ENCODE data around the gene KIAA1217. TPM values are rescaled to one million over a fixed set of nuclear protein-coding genes. Genes with fewer than 3 reads are reported as not detected.

Gene KIAA1217
- total RNA-seq, 4 donors from 2014 or later = 10.1 to 15.9 (median 12.5) TPM

GRCh38 chr10:24382979-24383663 lies 174.2 kb downstream of the KIAA1217 start:
- H3K4me1 ChIP-seq = peaks cover 11 to 25% (median 17%) of the 10 kb centered on the region in 4 donors
- no peak overlapping the region for H3K4me3 ChIP-seq
- TF ChIP-seq POLR2A (IDR thresholded peaks at IDR 0.05; ENCODE audit: low read depth) = no peak
- no peak for TF ChIP-seq POLR2AphosphoS5 (IDR thresholded peaks at IDR 0.05)
- no peak for TF ChIP-seq EP300 (IDR thresholded peaks at IDR 0.05)
- TF ChIP-seq CTCF (IDR thresholded peaks at IDR 0.05) = no peak
- H3K27me3 ChIP-seq = no peaks in the 10 kb centered on the region
- intact Hi-C loops (cut with DNase I) = loop anchor here (10.0 kb wide), 1 partner anchor 132 kb away; no protein-coding TSS in a partner anchor
- 59% methylated on average over 12 of the region's 12 CpGs for WGBS
- no peak for DNase-seq (ENCODE audit: extremely low spot score)
- no peaks in the 10 kb centered on the region for H3K9me3 ChIP-seq
- peak overlapping the region; percentile 38 to 61 (median 48) for H3K27ac ChIP-seq (replicated peaks in 1 of 4)
- peaks cover 0 to 25% (median 1%) of the 10 kb centered on the region in 4 donors for H3K36me3 ChIP-seq

GRCh38 chr10:24383681-24384106 lies 174.8 kb downstream of the KIAA1217 start:
- Histone ChIP-seq H3K27ac (replicated peaks in 1 of 4) (peak overlapping the region; percentile 38 to 61 (median 49)), H3K9me3 (no peaks in the 10 kb centered on the region), H3K4me1 (peaks cover 11 to 25% (median 17%) of the 10 kb centered on the region in 4 donors), H3K4me3 (no peak overlapping the region), H3K36me3 (peaks cover 0 to 25% (median 1%) of the 10 kb centered on the region in 4 donors), H3K27me3 (no peaks in the 10 kb centered on the region)
- WGBS = 32% methylated on average over 10 of the region's 10 CpGs
- no peak for TF ChIP-seq POLR2A (IDR thresholded peaks at IDR 0.05; ENCODE audit: low read depth)
- TF ChIP-seq CTCF (IDR thresholded peaks at IDR 0.05) = peak; percentile 31 to 57 (median 37)
- peak; percentile 22 for TF ChIP-seq EP300 (IDR thresholded peaks at IDR 0.05)
- TF ChIP-seq POLR2AphosphoS5 (IDR thresholded peaks at IDR 0.05) = peak; percentile 81 to 86
- intact Hi-C loops (cut with DNase I) = loop anchor here (10.0 kb wide), 1 partner anchor 131 kb away; no protein-coding TSS in a partner anchor
- DNase-seq (ENCODE audit: extremely low spot score) = no peak

- no peaks in the 10 kb centered on the region for H3K27me3 ChIP-seq
- intact Hi-C loops (cut with DNase I) = loop anchor here (10.0 kb wide), 1 partner anchor 130 kb away; no protein-coding TSS in a partner anchor
- 85% methylated on average over 5 of the region's 5 CpGs for WGBS
- no peak for TF ChIP-seq EP300 (IDR thresholded peaks at IDR 0.05)
- no peak for TF ChIP-seq POLR2A (IDR thresholded peaks at IDR 0.05; ENCODE audit: low read depth)
- peaks cover 0 to 25% (median 1%) of the 10 kb centered on the region in 4 donors for H3K36me3 ChIP-seq
- peak overlapping the region in 1 of 4 donors; percentile 18 for H3K27ac ChIP-seq (replicated peaks in 1 of 4)
- H3K4me1 ChIP-seq = peaks cover 11 to 25% (median 17%) of the 10 kb centered on the region in 4 donors
- DNase-seq (ENCODE audit: extremely low spot score) = no peak
- H3K9me3 ChIP-seq = no peaks in the 10 kb centered on the region
- H3K4me3 ChIP-seq = no peak overlapping the region
Measured at GRCh38 chr10:24384954-24385353, 176.0 kb downstream of the KIAA1217 start.

GRCh38 chr10:24385776-24386175 lies 176.8 kb downstream of the KIAA1217 start:
- intact Hi-C loops (cut with DNase I) = loop anchor here (10.0 kb wide), 1 partner anchor 129 kb away; no protein-coding TSS in a partner anchor
- TF ChIP-seq EP300 (IDR thresholded peaks at IDR 0.05) = no peak
- peaks cover 11 to 25% (median 17%) of the 10 kb centered on the region in 4 donors for H3K4me1 ChIP-seq
- peaks cover 0 to 25% (median 1%) of the 10 kb centered on the region in 4 donors for H3K36me3 ChIP-seq
- WGBS = 79% methylated on average over 7 of the region's 7 CpGs
- no peaks in the 10 kb centered on the region for H3K27me3 ChIP-seq
- no peak overlapping the region for H3K4me3 ChIP-seq
- no peaks in the 10 kb centered on the region for H3K9me3 ChIP-seq
- DNase-seq (ENCODE audit: extremely low spot score) = no peak
- no peak overlapping the region for H3K27ac ChIP-seq (replicated peaks in 1 of 4)

GRCh38 chr10:24390146-24390700 lies 181.3 kb downstream of the KIAA1217 start:
- intact Hi-C loops (cut with DNase I) = no loop called here
- H3K27ac ChIP-seq (replicated peaks in 1 of 4) = no peak overlapping the region
- no peak overlapping the region for H3K4me3 ChIP-seq
- 95% methylated on average over 2 of the region's 2 CpGs for WGBS
- H3K4me1 ChIP-seq = peaks cover 0 to 4% (median 0%) of the 10 kb centered on the region in 4 donors
- no peaks in the 10 kb centered on the region for H3K27me3 ChIP-seq
- peaks cover 0 to 5% (median 0%) of the 10 kb centered on the region in 4 donors for H3K36me3 ChIP-seq
- TF ChIP-seq EP300 (IDR thresholded peaks at IDR 0.05) = no peak
- H3K9me3 ChIP-seq = no peaks in the 10 kb centered on the region
- DNase-seq (ENCODE audit: extremely low spot score) = no peak

- 93% methylated on average over 1 of the region's 1 CpG for WGBS
- Histone ChIP-seq H3K4me3 (no peak overlapping the region), H3K4me1 (no peaks in the 10 kb centered on the region), H3K27ac (replicated peaks in 1 of 4) (no peak overlapping the region), H3K9me3 (no peaks in the 10 kb centered on the region), H3K27me3 (no peaks in the 10 kb centered on the region), H3K36me3 (peaks cover 0 to 4% (median 0%) of the 10 kb centered on the region in 4 donors)
- TF ChIP-seq POLR2A (IDR thresholded peaks at IDR 0.05; ENCODE audit: low read depth) = no peak
- no peak for TF ChIP-seq POLR2AphosphoS5 (IDR thresholded peaks at IDR 0.05)
- no peak for TF ChIP-seq EP300 (IDR thresholded peaks at IDR 0.05)
- TF ChIP-seq CTCF (IDR thresholded peaks at IDR 0.05) = no peak
- intact Hi-C loops (cut with DNase I) = no loop called here
- DNase-seq (ENCODE audit: extremely low spot score) = no peak
Measured at GRCh38 chr10:24390746-24391145, 181.8 kb downstream of the KIAA1217 start.

Data from esophagus muscularis mucosa (tissue), 4 donors.